GM12891 (cell line): Measurements from ENCODE around the gene RAMP3.

Source experiments
- POLR2A ChIP-seq: IDR thresholded peaks from 2 replicates; pipeline ENCODE4 v1.6.1; 2011; ENCODE audit warnings: low read depth, low read length, control low read depth
- POLR2AphosphoS5 ChIP-seq: IDR thresholded peaks from 2 replicates; pipeline ENCODE4 v1.6.1; 2011; ENCODE audit warnings: low read depth, low read length, control low read depth
- SPI1 ChIP-seq: IDR thresholded peaks from 2 replicates; pipeline ENCODE4 v1.6.1; 2011; ENCODE audit warnings: low read depth, low read length, control low read depth

DNA sequence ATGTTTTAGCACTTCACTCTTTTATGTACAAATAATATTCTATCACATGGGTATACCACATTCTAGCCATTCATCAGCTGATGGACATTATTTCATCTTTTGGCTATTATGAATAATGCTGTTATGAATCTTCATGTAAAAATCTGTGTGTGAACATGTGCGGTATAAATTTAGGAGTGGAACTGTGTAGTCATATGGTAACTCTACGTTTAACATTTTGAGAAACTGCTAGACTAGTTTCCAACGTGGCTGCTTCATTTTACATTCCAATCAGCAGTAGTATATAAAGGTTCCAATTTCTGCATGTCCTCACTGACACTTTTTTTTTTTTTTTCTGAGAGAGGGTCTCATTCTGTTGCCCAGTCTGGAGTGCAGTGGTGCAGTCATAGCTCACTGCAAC is 8.3 kb downstream of the RAMP3 start:
- TF ChIP-seq POLR2A (no peak), POLR2AphosphoS5 (no peak), SPI1 (no peak)
